Vagina (tissue), 2 donors: Measurements from ENCODE around the gene ERFE.

Experiments
- POLR2A ChIP-seq, 2 donors: fragments of 450-650 bp; IDR thresholded peaks; one replicate each; pipeline ENCODE4 v1.6.1; 2017; ENCODE audit warnings: antibody characterized with exemption in 2 of 2, mild to moderate bottlenecking in 2 of 2, moderate library complexity in 2 of 2
- POLR2AphosphoS5 ChIP-seq, 2 donors: sonication (generic); formaldehyde crosslinking; IDR thresholded peaks; one replicate each; pipeline ENCODE4 v1.9.0; 2017; ENCODE audit warnings: antibody characterized with exemption in 2 of 2, mild to moderate bottlenecking in 2 of 2, low read depth in 1 of 2; ENCODE audit not compliant: insufficient read depth in 1 of 2
- TF ChIP-seq, protein P1 (sequence below), 3 experiments: fragments of 450-650 bp in 2 of 3; fragments of 200-600 bp in 1 of 3; sonication (generic) in 1 of 3; IDR thresholded peaks; one replicate each; pipeline ENCODE4 v1.5.1; 2017 to 2019; ENCODE audit warnings: antibody characterized with exemption in 3 of 3, mild to moderate bottlenecking in 2 of 3, moderate library complexity in 2 of 3

DNA sequence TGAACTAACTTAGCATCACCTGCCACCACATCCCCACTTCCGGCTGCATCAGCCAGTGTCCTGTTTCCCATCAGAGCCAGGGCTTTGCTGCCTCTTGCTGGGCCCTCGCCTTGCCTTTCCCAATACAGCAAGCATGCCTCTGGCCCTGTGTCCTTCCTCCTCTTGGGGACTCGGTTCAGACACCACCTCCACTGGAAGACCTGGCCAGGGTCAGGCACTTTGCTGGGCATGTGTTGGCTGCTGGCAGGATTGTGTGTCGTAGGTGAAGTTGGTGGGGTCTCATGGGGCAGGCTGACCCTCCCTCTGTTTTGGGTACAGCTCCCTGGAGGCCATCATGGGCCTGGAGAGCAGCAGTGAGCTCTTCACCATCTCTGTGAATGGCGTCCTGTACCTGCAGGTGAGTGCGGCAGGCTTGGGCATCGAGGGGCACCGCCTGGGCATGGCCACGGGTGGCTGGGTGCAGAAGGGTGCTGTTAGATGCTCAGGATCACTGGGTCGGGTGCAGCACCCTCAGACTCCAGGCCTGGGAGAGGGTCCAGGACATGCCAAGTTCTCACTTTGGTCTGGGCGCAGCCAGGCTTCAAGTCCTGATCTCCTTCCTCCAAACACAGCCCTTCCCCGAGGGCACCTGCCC, 6.6 kb downstream of the ERFE start:
- TF ChIP-seq, protein P1, sequence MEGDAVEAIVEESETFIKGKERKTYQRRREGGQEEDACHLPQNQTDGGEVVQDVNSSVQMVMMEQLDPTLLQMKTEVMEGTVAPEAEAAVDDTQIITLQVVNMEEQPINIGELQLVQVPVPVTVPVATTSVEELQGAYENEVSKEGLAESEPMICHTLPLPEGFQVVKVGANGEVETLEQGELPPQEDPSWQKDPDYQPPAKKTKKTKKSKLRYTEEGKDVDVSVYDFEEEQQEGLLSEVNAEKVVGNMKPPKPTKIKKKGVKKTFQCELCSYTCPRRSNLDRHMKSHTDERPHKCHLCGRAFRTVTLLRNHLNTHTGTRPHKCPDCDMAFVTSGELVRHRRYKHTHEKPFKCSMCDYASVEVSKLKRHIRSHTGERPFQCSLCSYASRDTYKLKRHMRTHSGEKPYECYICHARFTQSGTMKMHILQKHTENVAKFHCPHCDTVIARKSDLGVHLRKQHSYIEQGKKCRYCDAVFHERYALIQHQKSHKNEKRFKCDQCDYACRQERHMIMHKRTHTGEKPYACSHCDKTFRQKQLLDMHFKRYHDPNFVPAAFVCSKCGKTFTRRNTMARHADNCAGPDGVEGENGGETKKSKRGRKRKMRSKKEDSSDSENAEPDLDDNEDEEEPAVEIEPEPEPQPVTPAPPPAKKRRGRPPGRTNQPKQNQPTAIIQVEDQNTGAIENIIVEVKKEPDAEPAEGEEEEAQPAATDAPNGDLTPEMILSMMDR (IDR thresholded peaks at IDR 0.05): no peak
- TF ChIP-seq POLR2AphosphoS5 (IDR thresholded peaks at IDR 0.05; ENCODE audit: insufficient read depth in 1 of 2, low read depth in 1 of 2) (no peak), POLR2A (IDR thresholded peaks at IDR 0.05) (no peak)
